Upper lobe of right lung (tissue), 1 donor: ENCODE measurements around the gene SLC6A6. TPM values are rescaled to one million over a fixed set of nuclear protein-coding genes. Genes with fewer than 3 reads are reported as not detected.
A peak's percentile ranks its signal among the peaks of the same experiment; 100 is the strongest.
"Not testable (repeated sequence)": the region's sequence is repeated elsewhere in the genome, so short reads cannot be mapped to it uniquely, and the experiment has no call there.

Source experiments
- ATAC-seq: fragments of 200-7000 bp; cut with Tn5 transposase; one replicate; pipeline ENCODE4 v1.9.1; 2020; ENCODE audit warnings: mild to moderate bottlenecking, moderate library complexity
- DNase-seq: peaks from one replicate; pipeline ENCODE4 v3.0.0-alpha.2; 2020
- H3K27ac ChIP-seq: fragments of 200-600 bp; one replicate; pipeline ENCODE4 v1.8.0; 2022
- H3K27me3 ChIP-seq: fragments of 200-600 bp; one replicate; pipeline ENCODE4 v1.8.0; 2022; ENCODE audit warnings: mild to moderate bottlenecking
- H3K36me3 ChIP-seq: fragments of 200-600 bp; one replicate; pipeline ENCODE4 v1.8.0; 2022
- H3K4me1 ChIP-seq: fragments of 200-600 bp; one replicate; pipeline ENCODE4 v1.8.0; 2022
- H3K4me3 ChIP-seq: fragments of 200-600 bp; one replicate; pipeline ENCODE4 v1.8.0; 2022; ENCODE audit warnings: mild to moderate bottlenecking
- H3K9me3 ChIP-seq: fragments of 200-600 bp; one replicate; pipeline ENCODE4 v1.8.0; 2022
- intact Hi-C: fragments of 100-400 bp; cut with DNase I; formaldehyde crosslinking; loops from one replicate; pipeline ENCODE4 v1.11.0; 2022
- total RNA-seq: library from RNA; stranded (reverse); fragmentation: NEBNext Ultra II Directional; extraction: Animal tissue kit (Norgen Biotek cat#: 25700); gene quantifications from one replicate; pipeline ENCODE4 v1.2.1, GENCODE V29; 2021
- TF ChIP-seq, protein P1 (sequence below): fragments of 200-600 bp; IDR thresholded peaks from one replicate; pipeline ENCODE4 v1.8.0; 2022; ENCODE audit warnings: antibody characterized with exemption
- donor health status: DM: no; HTN: yes; CAD: no; lungs with severe emphysema.

The SLC6A6 gene
- total RNA-seq, 1 donor from 2014 or later: 54.3 TPM

DNA sequence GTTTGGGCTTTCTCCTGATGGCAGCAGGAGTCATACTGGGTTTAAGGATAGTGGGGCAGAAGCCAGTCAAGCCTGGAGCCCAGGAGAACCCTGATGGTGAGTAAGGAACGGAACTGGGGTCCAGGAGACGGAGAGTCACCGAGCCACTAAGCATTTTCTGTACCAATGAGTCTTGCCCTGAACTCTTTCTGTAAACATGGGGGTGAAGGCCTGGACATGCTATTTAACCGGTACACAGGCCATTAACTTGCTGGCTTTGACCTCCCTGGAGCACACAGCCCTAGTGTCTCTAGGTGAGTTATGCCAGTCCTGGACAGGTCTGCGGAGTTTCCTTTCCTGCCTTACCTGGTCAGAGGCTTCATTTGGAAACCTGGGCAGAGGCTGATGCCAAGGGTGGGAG lies 3.9 kb downstream of the SLC6A6 start:
- ATAC-seq (no peak), DNase-seq (no peak)
- Histone ChIP-seq H3K9me3 (no peaks in the 10 kb centered on the region), H3K4me3 (no peak overlapping the region), H3K36me3 (no peaks in the 10 kb centered on the region), H3K4me1 (peaks cover 53% of the 10 kb centered on the region), H3K27me3 (no peaks in the 10 kb centered on the region), H3K27ac (peak overlapping the region; percentile 17)
- intact Hi-C loops: loop anchor here (10.0 kb wide), 1 partner anchor 58 kb away; no protein-coding TSS in a partner anchor
- TF ChIP-seq, protein P1, sequence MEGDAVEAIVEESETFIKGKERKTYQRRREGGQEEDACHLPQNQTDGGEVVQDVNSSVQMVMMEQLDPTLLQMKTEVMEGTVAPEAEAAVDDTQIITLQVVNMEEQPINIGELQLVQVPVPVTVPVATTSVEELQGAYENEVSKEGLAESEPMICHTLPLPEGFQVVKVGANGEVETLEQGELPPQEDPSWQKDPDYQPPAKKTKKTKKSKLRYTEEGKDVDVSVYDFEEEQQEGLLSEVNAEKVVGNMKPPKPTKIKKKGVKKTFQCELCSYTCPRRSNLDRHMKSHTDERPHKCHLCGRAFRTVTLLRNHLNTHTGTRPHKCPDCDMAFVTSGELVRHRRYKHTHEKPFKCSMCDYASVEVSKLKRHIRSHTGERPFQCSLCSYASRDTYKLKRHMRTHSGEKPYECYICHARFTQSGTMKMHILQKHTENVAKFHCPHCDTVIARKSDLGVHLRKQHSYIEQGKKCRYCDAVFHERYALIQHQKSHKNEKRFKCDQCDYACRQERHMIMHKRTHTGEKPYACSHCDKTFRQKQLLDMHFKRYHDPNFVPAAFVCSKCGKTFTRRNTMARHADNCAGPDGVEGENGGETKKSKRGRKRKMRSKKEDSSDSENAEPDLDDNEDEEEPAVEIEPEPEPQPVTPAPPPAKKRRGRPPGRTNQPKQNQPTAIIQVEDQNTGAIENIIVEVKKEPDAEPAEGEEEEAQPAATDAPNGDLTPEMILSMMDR: no peak

DNA sequence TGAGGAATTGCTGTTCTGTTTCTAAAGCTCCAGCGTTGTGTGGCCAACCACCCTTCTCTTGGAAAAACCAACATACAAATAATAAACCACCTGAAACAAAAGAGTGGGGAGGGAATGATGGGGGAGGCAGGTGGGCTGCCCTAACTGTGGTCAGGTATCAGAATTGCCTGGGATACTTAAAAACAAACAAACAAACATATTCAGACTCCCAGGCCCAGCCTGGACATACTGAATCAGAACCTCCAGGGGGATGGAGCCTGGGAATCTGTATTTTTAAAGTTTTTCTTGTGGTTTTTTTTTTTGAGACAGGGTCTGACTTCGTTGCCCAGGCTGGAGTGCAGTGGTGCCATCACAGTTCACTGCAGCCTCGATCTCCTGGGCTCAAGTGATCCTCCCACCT lies 4.4 kb downstream of the SLC6A6 start:
- H3K4me3 ChIP-seq: no peak overlapping the region
- H3K36me3 ChIP-seq: no peaks in the 10 kb centered on the region
- H3K27ac ChIP-seq: no peak overlapping the region
- no peaks in the 10 kb centered on the region for H3K27me3 ChIP-seq
- no peaks in the 10 kb centered on the region for H3K9me3 ChIP-seq
- ATAC-seq (no peak), DNase-seq (no peak)
- peaks cover 53% of the 10 kb centered on the region for H3K4me1 ChIP-seq
- intact Hi-C loops: loop anchor here (10.0 kb wide), 1 partner anchor 58 kb away; no protein-coding TSS in a partner anchor
- TF ChIP-seq, protein P1: no peak

DNA sequence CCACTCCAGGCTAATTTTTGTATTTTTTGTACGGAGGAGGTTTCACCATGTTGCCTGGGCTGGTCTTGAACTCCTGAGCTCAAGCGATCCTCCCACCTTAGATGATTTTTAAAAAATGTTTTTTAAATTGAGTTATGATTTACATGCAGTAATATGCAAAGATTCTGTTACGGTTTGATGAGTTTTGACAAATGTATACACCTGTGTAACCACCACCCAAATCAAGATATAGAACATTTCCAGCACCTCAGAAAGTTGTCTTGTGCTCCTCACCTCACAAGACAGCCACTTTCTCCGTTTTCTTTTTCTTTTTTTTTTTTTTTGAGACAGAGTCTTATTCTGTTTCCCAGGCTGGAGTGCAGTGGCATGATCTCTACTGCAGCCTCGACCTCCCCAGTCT lies 4.8 kb downstream of the SLC6A6 start:
- Histone ChIP-seq H3K4me1 (peaks cover 53% of the 10 kb centered on the region), H3K27me3 (no peaks in the 10 kb centered on the region), H3K27ac (no peak overlapping the region), H3K36me3 (no peaks in the 10 kb centered on the region), H3K9me3 (no peaks in the 10 kb centered on the region), H3K4me3 (no peak overlapping the region)
- intact Hi-C loops: loop anchor here (10.0 kb wide), 1 partner anchor 58 kb away; no protein-coding TSS in a partner anchor
- TF ChIP-seq, protein P1: no peak
- DNase-seq: no peak
- ATAC-seq: no peak

DNA sequence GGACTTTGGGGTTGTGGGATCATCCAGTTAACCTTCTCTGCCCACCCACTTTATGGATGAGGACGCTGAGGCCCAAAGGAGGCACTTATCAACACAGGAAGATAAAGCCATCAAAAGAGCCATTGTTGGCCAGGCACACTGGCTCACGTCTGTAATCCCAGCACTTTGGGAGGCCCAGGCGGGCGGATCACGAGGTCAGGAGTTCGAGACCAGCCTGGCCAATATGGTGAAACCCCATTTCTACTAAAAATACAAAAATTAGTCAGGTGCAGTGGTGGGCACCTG lies 7.3 kb downstream of the SLC6A6 start:
- not testable (repeated sequence) for H3K4me3 ChIP-seq, H3K27me3 ChIP-seq, DNase-seq, H3K9me3 ChIP-seq, H3K36me3 ChIP-seq, ATAC-seq
- Histone ChIP-seq H3K27ac (peak overlapping the region; percentile 21), H3K4me1 (peaks cover 59% of the 10 kb centered on the region)
- intact Hi-C loops: loop anchor here (10.0 kb wide), 1 partner anchor 55 kb away; no protein-coding TSS in a partner anchor

DNA sequence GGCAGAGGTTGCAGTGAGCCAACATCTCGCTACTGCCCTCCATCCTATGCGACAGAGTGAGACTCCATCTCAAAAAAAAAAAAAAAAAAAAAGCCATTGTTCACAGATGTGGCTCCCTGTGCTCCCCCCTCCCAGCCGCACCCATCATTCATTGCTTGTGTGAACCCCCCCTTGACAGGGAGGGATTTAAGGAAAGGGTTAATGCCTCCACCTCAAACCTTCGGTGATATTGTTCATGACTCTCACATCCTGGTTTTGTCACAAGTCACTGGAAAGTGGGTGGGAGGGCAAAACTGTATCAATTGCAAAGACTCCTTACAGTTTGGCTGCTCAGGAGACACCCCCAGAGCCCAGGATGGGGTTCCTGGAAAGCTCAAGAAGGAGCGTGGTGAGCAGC lies 7.7 kb downstream of the SLC6A6 start:
- Histone ChIP-seq H3K36me3 (peaks cover 5% of the 10 kb centered on the region), H3K9me3 (no peaks in the 10 kb centered on the region), H3K4me1 (peaks cover 55% of the 10 kb centered on the region), H3K27me3 (no peaks in the 10 kb centered on the region), H3K27ac (peak overlapping the region; percentile 78), H3K4me3 (no peak overlapping the region)
- ATAC-seq (no peak), DNase-seq (no peak)
- TF ChIP-seq, protein P1: no peak
- intact Hi-C loops: no loop called here

DNA sequence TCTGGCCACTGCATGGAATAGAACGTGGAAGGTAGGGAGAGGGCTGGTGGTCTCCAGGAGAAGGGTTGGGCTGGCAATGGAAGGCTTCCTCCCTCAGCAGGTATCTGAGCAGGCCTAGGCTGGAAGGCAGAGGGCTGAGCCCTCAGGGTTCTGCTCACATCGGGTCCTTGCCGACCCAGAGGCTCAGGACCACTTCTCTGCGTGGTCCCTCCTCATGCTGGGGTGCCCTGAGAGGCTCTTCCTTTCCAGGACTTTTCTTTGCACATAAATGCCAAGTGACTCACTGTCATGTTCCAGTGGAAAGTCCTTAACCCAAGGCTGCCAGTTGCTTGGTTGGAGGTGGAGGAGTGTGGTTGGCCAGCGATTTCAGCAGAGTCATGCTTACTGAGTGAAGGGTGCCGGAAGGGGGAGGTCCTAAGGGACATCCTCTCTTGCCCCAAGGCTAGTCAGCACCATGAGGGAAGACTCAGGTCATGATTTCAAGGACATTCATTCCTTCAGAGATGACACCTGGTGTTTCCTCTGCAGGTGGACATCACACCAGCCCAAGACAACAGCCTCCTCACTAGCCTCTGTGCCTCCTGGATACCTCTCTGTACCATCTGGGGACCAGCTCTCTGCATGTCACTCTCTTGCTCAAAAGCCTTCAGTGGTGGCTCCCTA lies 8.2 kb downstream of the SLC6A6 start:
- ATAC-seq (peak; percentile 83), DNase-seq (peak; percentile 76)
- H3K36me3 ChIP-seq: peaks cover 5% of the 10 kb centered on the region
- peak overlapping the region; percentile 78 for H3K27ac ChIP-seq
- H3K4me1 ChIP-seq: peaks cover 50% of the 10 kb centered on the region
- no peak overlapping the region for H3K4me3 ChIP-seq
- H3K27me3 ChIP-seq: no peaks in the 10 kb centered on the region
- intact Hi-C loops: no loop called here
- no peaks in the 10 kb centered on the region for H3K9me3 ChIP-seq
- TF ChIP-seq, protein P1: no peak
